Embryonic facial prominence (tissue), 1 donor: ENCODE data around the gene GTF2H2C_2.
"Not testable (repeated sequence)": the region's sequence is repeated elsewhere in the genome, so short reads cannot be mapped to it uniquely, and the experiment has no call there.

Source experiments
- DNase-seq: peaks from one replicate; pipeline ENCODE4 v3.0.0-alpha.2; 2016; ENCODE audit errors: extremely low spot score

The GTF2H2C_2 gene

GRCh38 chr5:70415117-70415516, at the start of gene GTF2H2C_2:
Gene GTF2H2C_2, plus strand, starts transcription at chr5:70415368.
- DNase-seq, result not testable (repeated sequence)

GRCh38 chr5:70400984-70401686, 14.0 kb upstream of the GTF2H2C_2 start:
- not testable (repeated sequence) for DNase-seq

DNA sequence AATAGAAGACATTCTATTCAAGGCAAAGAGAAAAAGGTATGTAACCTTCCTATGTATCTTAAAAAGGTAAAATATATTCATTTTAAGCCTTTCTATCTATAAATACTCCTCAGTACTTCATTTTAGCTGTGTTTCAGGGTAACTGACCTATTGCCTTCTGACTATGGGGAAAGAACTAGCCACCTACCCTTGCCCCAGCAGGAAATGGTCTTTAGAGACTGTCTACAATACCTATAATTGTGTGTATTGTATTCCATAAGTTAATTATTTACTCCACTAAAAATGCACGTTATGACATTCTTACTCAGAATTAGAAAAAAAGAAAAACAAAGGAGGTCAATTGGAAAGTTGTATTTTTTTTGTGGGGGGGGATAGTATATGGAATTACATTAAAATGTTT, 6.2 kb downstream of the GTF2H2C_2 start:
- not testable (repeated sequence) for DNase-seq

GRCh38 chr5:70423215-70423614, 8.0 kb downstream of the GTF2H2C_2 start:
- not testable (repeated sequence) for DNase-seq

GRCh38 chr5:70438518-70438917, 23.4 kb downstream of the GTF2H2C_2 start:
- not testable (repeated sequence) for DNase-seq

GRCh38 chr5:70449565-70449964, 34.4 kb downstream of the GTF2H2C_2 start:
- not testable (repeated sequence) for DNase-seq

- DNase-seq, result not testable (repeated sequence)
Measured at GRCh38 chr5:70451249-70451984, 36.2 kb downstream of the GTF2H2C_2 start.

GRCh38 chr5:70457093-70457492, 41.9 kb downstream of the GTF2H2C_2 start:
- not testable (repeated sequence) for DNase-seq

GRCh38 chr5:70459188-70459587, 44.0 kb downstream of the GTF2H2C_2 start:
- not testable (repeated sequence) for DNase-seq

DNA sequence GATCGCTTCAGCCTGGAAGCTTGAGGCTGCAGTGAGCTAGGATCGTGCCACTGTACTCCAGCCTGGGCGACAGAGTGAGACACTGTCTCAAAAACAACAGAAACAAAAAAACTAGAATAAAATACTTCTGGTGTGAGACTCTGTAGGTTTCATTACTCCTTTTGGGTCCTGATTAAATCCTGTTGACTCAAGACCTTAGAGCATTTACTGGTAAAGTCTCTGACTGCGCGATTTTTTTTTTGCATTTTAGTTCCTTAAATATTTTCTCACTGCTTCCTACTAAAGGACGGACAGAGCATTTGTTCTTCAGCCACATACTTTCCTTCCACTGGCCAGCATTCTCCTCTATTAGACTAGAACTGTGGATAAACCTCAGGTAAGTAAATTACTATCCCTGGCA, 46.8 kb downstream of the GTF2H2C_2 start:
- not testable (repeated sequence) for DNase-seq

DNA sequence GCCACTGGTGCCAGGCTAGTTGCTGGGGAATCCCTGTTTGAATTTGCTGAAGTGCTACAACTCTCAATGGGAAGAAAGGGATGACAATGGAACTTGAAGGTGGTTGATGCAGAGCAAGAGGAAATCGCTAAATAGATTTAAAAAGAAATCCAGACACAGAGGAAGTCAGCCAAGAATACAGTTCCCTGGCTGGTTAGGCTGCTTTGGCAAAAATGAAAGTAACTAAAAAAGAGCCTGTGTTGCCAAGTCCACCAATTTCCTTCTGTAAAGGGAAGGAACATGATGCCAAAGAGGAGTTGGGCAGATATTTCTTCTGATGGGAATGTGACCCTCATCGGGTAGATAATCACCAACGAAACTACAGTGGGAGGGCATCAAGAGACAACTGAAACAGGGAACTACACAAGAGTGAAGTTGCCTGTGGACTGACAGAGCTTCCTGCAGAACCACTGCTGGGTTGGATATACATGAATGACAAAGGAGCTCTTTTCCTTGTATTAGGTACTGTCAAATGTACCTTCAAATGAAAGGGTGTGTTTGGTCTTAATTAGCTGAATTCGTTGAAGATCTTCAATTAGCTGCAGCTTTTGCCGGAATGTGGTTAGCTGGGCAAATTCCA, 49.0 kb downstream of the GTF2H2C_2 start:
- not testable (repeated sequence) for DNase-seq

DNA sequence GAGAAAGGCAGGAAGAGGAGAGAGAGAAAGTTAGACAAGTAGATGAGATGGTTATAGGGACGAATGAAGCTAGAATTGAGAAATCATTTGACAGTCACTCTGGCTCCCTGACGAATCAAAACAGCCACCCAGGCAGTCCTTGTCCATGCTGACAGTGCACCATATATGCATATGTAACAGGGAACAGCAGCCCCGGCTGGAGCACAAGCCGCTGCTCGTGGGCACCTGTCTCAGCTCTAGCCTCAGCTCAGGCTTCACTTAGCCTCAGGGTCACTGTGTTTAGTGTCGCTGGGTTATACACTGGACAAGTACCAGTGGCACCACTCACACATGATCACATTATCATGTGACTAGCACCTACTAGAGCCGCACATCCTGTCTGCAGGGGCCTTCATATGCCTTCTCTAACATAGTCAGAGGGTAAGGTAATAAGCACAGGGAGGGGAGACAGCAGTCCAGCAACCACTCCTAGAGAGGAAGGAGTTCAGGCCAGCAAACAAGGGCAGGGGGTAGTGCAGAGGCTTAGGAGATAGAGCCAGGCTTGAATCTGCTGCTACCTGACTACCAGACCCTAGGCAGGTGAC, 54.9 kb downstream of the GTF2H2C_2 start:
- not testable (repeated sequence) for DNase-seq
